H9 (cell line): ENCODE results near the gene RABGAP1L. TPM values are rescaled to one million over a fixed set of nuclear protein-coding genes. Genes with fewer than 3 reads are reported as not detected.

Source experiments
- DNase-seq: peaks from one replicate; pipeline ENCODE4 v3.0.0-alpha.2; 2017
- H2AFZ ChIP-seq: one replicate; pipeline ENCODE4 v1.6.1; 2013; ENCODE audit warnings: mild to moderate bottlenecking, low read length, control low read depth, moderate library complexity
- H2AK5ac ChIP-seq: 2 replicates; pipeline ENCODE4 v1.6.1; 2013; ENCODE audit warnings: low read length, control low read depth, mixed read lengths; ENCODE audit not compliant: insufficient read length
- H2BK120ac ChIP-seq: one replicate; pipeline ENCODE4 v1.6.1; 2013; ENCODE audit warnings: low read depth, mild to moderate bottlenecking, low read length, control low read depth, inconsistent platforms; ENCODE audit not compliant: poor library complexity, severe bottlenecking
- H2BK12ac ChIP-seq: 2 replicates; pipeline ENCODE4 v1.6.1; 2013; ENCODE audit warnings: low read length, control low read depth, mixed read lengths, low read depth; ENCODE audit not compliant: insufficient read length
- H2BK15ac ChIP-seq: 2 replicates; pipeline ENCODE4 v1.6.1; 2013; ENCODE audit warnings: low read depth, low read length, control low read depth
- H2BK20ac ChIP-seq: one replicate; pipeline ENCODE4 v1.6.1; 2013; ENCODE audit warnings: low read depth, mild to moderate bottlenecking, low read length, control low read depth, inconsistent platforms; ENCODE audit not compliant: poor library complexity, severe bottlenecking
- H2BK5ac ChIP-seq: 2 replicates; pipeline ENCODE4 v1.6.1; 2013; ENCODE audit warnings: low read length, control low read depth, mixed read lengths; ENCODE audit not compliant: insufficient read length
- H3K14ac ChIP-seq: 2 replicates; pipeline ENCODE4 v1.6.1; 2013; ENCODE audit warnings: low read length, control low read depth; ENCODE audit not compliant: insufficient read depth
- H3K18ac ChIP-seq: 2 replicates; pipeline ENCODE4 v1.6.1; 2013; ENCODE audit warnings: low read depth, mild to moderate bottlenecking, mixed read lengths, low read length, control low read depth; ENCODE audit not compliant: insufficient read length
- H3K23ac ChIP-seq: 2 replicates; pipeline ENCODE4 v1.6.1; 2013; ENCODE audit warnings: low read length, control low read depth, mixed read lengths, low read depth; ENCODE audit not compliant: insufficient read length
- H3K23me2 ChIP-seq: 2 replicates; pipeline ENCODE4 v1.6.1; 2013; ENCODE audit warnings: low read depth, mild to moderate bottlenecking, mixed read lengths, low read length, control low read depth; ENCODE audit not compliant: insufficient read length, poor library complexity, severe bottlenecking
- H3K27ac ChIP-seq: 2 replicates; pipeline ENCODE4 v1.5.1; 2013; ENCODE audit warnings: low read length, control low read depth, mixed read lengths, low read depth; ENCODE audit not compliant: insufficient read length
- H3K27me3 ChIP-seq: 2 replicates; pipeline ENCODE4 v1.6.1; 2013; ENCODE audit warnings: low read length, control low read depth, inconsistent platforms; ENCODE audit not compliant: insufficient read depth
- H3K4ac ChIP-seq: 2 replicates; pipeline ENCODE4 v1.6.1; 2013; ENCODE audit warnings: low read depth, mild to moderate bottlenecking, control low read depth, inconsistent platforms, low read length, moderate library complexity
- H3K4me1 ChIP-seq: 2 replicates; pipeline ENCODE4 v1.6.1; 2013; ENCODE audit warnings: low read length, control low read depth, inconsistent platforms; ENCODE audit not compliant: insufficient read depth
- H3K4me2 ChIP-seq: 2 replicates; pipeline ENCODE4 v1.6.1; 2013; ENCODE audit warnings: low read length, control low read depth, mixed read lengths; ENCODE audit not compliant: insufficient read length, insufficient read depth
- H3K56ac ChIP-seq: 2 replicates; pipeline ENCODE4 v1.6.1; 2013; ENCODE audit warnings: low read depth, mild to moderate bottlenecking, mixed read lengths, low read length, control low read depth; ENCODE audit not compliant: insufficient read length
- H3K79me1 ChIP-seq: 2 replicates; pipeline ENCODE4 v1.6.1; 2013; ENCODE audit warnings: low read depth, mild to moderate bottlenecking, moderate library complexity, low read length, control low read depth, inconsistent platforms; ENCODE audit not compliant: insufficient read depth, poor library complexity, severe bottlenecking
- H3K79me2 ChIP-seq: 2 replicates; pipeline ENCODE4 v1.6.1; 2013; ENCODE audit warnings: low read length, control low read depth, inconsistent platforms; ENCODE audit not compliant: insufficient read depth
- H3K9ac ChIP-seq: 2 replicates; pipeline ENCODE4 v1.6.1; 2013; ENCODE audit warnings: low read length, control low read depth, mixed read lengths; ENCODE audit not compliant: insufficient read length; ENCODE audit errors: extremely low read depth
- H3K9me3 ChIP-seq: one replicate; pipeline ENCODE4 v1.6.1; 2013; ENCODE audit warnings: low read depth, low read length, inconsistent platforms; ENCODE audit not compliant: control insufficient read depth
- H3T11ph ChIP-seq: one replicate; pipeline ENCODE4 v1.6.1; 2013; ENCODE audit warnings: mild to moderate bottlenecking, low read length, control low read depth, inconsistent platforms
- H4K20me1 ChIP-seq: one replicate; pipeline ENCODE4 v1.6.1; 2013; ENCODE audit not compliant: control insufficient read depth, insufficient read length, insufficient read depth
- H4K5ac ChIP-seq: 2 replicates; pipeline ENCODE4 v1.6.1; 2013; ENCODE audit warnings: low read depth, mild to moderate bottlenecking, mixed read lengths, low read length, control low read depth; ENCODE audit not compliant: insufficient read length
- H4K8ac ChIP-seq: replicated peaks from 2 replicates; pipeline ENCODE4 v1.6.1; 2013; ENCODE audit warnings: low read length, control low read depth, mixed read lengths, low read depth; ENCODE audit not compliant: insufficient read length
- H4K91ac ChIP-seq: 2 replicates; pipeline ENCODE4 v1.6.1; 2013; ENCODE audit warnings: low read depth, mild to moderate bottlenecking, moderate library complexity, mixed read lengths, low read length, control low read depth; ENCODE audit not compliant: insufficient read length
- H3K27ac Mint-ChIP-seq, 3 experiments: 2 replicates in 2 of 3; 3 replicates in 1 of 3; pipeline ENCODE4 v1.8.0; 2020 to 2021; ENCODE audit warnings: mixed read lengths in 3 of 3, mild to moderate bottlenecking in 1 of 3, moderate library complexity in 1 of 3
- H3K27me3 Mint-ChIP-seq: 2 replicates; pipeline ENCODE4 v1.8.0; 2021; ENCODE audit warnings: low read depth, mild to moderate bottlenecking, moderate library complexity, mixed read lengths
- H3K36me3 Mint-ChIP-seq, 3 experiments: 2 replicates in 2 of 3; 3 replicates in 1 of 3; pipeline ENCODE4 v1.8.0; 2020 to 2021; ENCODE audit warnings: low read depth in 3 of 3, mixed read lengths in 3 of 3; ENCODE audit not compliant: insufficient read depth in 1 of 3
- H3K4me1 Mint-ChIP-seq, 2 experiments: 2 replicates each; pipeline ENCODE4 v1.8.0; 2020; ENCODE audit warnings: mixed read lengths in 2 of 2
- H3K4me3 Mint-ChIP-seq, 2 experiments: 2 replicates in 1 of 2; 3 replicates in 1 of 2; pipeline ENCODE4 v1.8.0; 2020 to 2021; ENCODE audit warnings: mild to moderate bottlenecking in 2 of 2, mixed read lengths in 2 of 2, moderate library complexity in 1 of 2
- H3K9me3 Mint-ChIP-seq, 2 experiments: 2 replicates in 1 of 2; 3 replicates in 1 of 2; pipeline ENCODE4 v1.8.0; 2020; ENCODE audit warnings: mild to moderate bottlenecking in 2 of 2, mixed read lengths in 2 of 2, moderate library complexity in 1 of 2
- WGBS: extraction: QIAGEN DNeasy Blood & Tissue Kit; methylation state at CpG from one replicate; pipeline ENCODE4 v1.1.7; 2013; ENCODE audit warnings: missing lambda C conversion rate, low lambda C conversion rate, mixed read lengths; ENCODE audit not compliant: insufficient read length; ENCODE audit errors: extremely low coverage; 5-methylcytosine and 5-hydroxymethylcytosine counted together
- total RNA-seq: library from RNA; stranded (reverse); gene quantifications from 2 replicates; pipeline ENCODE4 v1.2.1, GENCODE V29; 2021
- TF ChIP-seq, protein P1 (sequence below): fragments of 200-600 bp; sonication (generic); conservative IDR thresholded peaks from 3 replicates; pipeline ENCODE4 v1.8.0; 2021; ENCODE audit warnings: antibody characterized with exemption, mild to moderate bottlenecking

Gene RABGAP1L
- total RNA-seq, 1 experiment from 2014 or later, result 147 TPM

DNA sequence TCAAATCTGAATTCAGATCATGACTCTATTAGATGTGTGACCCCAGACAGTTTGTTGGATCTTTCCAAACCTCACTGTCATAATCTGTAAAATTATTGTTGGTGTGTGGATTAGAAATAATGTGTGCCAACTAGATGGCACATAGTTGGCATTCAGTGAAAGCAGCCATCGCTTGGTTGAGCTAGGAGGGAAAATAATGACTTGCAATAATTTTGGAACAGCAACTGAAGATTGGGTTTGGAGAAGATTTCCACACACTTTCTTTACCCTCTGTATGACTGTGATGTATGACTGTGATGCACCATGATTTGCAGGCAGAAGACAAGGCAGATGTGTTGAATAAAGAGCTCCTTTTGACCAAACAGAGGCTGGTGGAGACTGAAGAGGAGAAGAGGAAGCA lies 816.4 kb downstream of the RABGAP1L start:
- DNase-seq, result no peak
- Histone ChIP-seq H3K18ac (no peak overlapping the region), H3K79me2 (no peaks in the 10 kb centered on the region), H2BK15ac (no peak overlapping the region), H3K4me2 (no peak overlapping the region), H2BK12ac (no peak overlapping the region), H3K9ac (no peak overlapping the region), H2BK20ac (no peak overlapping the region), H3T11ph (no peak overlapping the region), H3K79me1 (no peaks in the 10 kb centered on the region), H2AFZ (no peak overlapping the region), H2BK5ac (no peak overlapping the region), H4K20me1 (no peaks in the 10 kb centered on the region), H3K27me3 (no peaks in the 10 kb centered on the region), H3K9me3 (no peaks in the 10 kb centered on the region), H2BK120ac (no peak overlapping the region), H3K4ac (no peak overlapping the region), H3K56ac (no peak overlapping the region), H4K8ac (no peak overlapping the region), H4K91ac (no peak overlapping the region), H3K4me1 (no peaks in the 10 kb centered on the region), H2AK5ac (no peak overlapping the region), H3K14ac (no peak overlapping the region), H3K27ac (no peak overlapping the region), H4K5ac (no peak overlapping the region), H3K23me2 (no peaks in the 10 kb centered on the region), H3K23ac (no peak overlapping the region)
- Mint-ChIP-seq H3K27ac (peak overlapping the region in 2 of 3 experiments; percentile 31 to 67; a peak in 3 of 7 replicates), H3K4me1 (no peaks in the 10 kb centered on the region), H3K4me3 (no peak overlapping the region), H3K36me3 (peaks cover 38 to 87% (median 83%) of the 10 kb centered on the region in 3 experiments; a peak in 6 of 7 replicates), H3K9me3 (no peaks in the 10 kb centered on the region), H3K27me3 (no peaks in the 10 kb centered on the region)
- no CpG with 5 or more reads among the region's 1 CpG for WGBS
- TF ChIP-seq, protein P1, sequence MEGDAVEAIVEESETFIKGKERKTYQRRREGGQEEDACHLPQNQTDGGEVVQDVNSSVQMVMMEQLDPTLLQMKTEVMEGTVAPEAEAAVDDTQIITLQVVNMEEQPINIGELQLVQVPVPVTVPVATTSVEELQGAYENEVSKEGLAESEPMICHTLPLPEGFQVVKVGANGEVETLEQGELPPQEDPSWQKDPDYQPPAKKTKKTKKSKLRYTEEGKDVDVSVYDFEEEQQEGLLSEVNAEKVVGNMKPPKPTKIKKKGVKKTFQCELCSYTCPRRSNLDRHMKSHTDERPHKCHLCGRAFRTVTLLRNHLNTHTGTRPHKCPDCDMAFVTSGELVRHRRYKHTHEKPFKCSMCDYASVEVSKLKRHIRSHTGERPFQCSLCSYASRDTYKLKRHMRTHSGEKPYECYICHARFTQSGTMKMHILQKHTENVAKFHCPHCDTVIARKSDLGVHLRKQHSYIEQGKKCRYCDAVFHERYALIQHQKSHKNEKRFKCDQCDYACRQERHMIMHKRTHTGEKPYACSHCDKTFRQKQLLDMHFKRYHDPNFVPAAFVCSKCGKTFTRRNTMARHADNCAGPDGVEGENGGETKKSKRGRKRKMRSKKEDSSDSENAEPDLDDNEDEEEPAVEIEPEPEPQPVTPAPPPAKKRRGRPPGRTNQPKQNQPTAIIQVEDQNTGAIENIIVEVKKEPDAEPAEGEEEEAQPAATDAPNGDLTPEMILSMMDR, result no peak
